Retinal pigment epithelial cell (primary cell): ENCODE measurements around the gene HSH2D.

Source experiments
- DNase-seq: peaks from one replicate; pipeline ENCODE4 v3.0.0-alpha.2; 2010; ENCODE audit warnings: low read depth
- H3K4me3 ChIP-seq: 2 replicates; pipeline ENCODE4 v1.5.1; 2011; ENCODE audit warnings: mild to moderate bottlenecking, low read length, control low read depth, moderate library complexity
- CTCF ChIP-seq: conservative IDR thresholded peaks from 2 replicates; pipeline ENCODE4 v1.5.1; 2011; ENCODE audit warnings: low read depth, low read length, control low read depth, inconsistent platforms

HSH2D gene

GRCh38 chr19:16202320-16203255 is 59.1 kb downstream of the HSH2D start:
- no peak overlapping the region for H3K4me3 ChIP-seq
- TF ChIP-seq CTCF = no peak
- DNase-seq = no peak

GRCh38 chr19:16203256-16204004 is 59.9 kb downstream of the HSH2D start:
- DNase-seq = no peak
- no peak for TF ChIP-seq CTCF
- H3K4me3 ChIP-seq = no peak overlapping the region

GRCh38 chr19:16204005-16204294 is 60.5 kb downstream of the HSH2D start:
- no peak for TF ChIP-seq CTCF
- DNase-seq = no peak
- no peak overlapping the region for H3K4me3 ChIP-seq

GRCh38 chr19:16205205-16206045 is 61.9 kb downstream of the HSH2D start:
- DNase-seq = no peak
- TF ChIP-seq CTCF = no peak
- no peak overlapping the region for H3K4me3 ChIP-seq

GRCh38 chr19:16206046-16206605 is 62.6 kb downstream of the HSH2D start:
- TF ChIP-seq CTCF = no peak
- no peak overlapping the region for H3K4me3 ChIP-seq
- no peak for DNase-seq

- no peak overlapping the region for H3K4me3 ChIP-seq
- no peak for TF ChIP-seq CTCF
- no peak for DNase-seq
Measured at GRCh38 chr19:16206637-16207036, 63.2 kb downstream of the HSH2D start.
